NK-92 treated with Interleukin-12 subunit alpha and Interleukin-12 subunit beta, amount 100 ng/mL, for 24 hours (cell line): ENCODE measurements around the gene TVP23C.

ENCODE experiments used
- DNase-seq: peaks from one replicate; lab custom pipeline; 2025; lab: John Stamatoyannopoulos, UW

TVP23C gene

DNA sequence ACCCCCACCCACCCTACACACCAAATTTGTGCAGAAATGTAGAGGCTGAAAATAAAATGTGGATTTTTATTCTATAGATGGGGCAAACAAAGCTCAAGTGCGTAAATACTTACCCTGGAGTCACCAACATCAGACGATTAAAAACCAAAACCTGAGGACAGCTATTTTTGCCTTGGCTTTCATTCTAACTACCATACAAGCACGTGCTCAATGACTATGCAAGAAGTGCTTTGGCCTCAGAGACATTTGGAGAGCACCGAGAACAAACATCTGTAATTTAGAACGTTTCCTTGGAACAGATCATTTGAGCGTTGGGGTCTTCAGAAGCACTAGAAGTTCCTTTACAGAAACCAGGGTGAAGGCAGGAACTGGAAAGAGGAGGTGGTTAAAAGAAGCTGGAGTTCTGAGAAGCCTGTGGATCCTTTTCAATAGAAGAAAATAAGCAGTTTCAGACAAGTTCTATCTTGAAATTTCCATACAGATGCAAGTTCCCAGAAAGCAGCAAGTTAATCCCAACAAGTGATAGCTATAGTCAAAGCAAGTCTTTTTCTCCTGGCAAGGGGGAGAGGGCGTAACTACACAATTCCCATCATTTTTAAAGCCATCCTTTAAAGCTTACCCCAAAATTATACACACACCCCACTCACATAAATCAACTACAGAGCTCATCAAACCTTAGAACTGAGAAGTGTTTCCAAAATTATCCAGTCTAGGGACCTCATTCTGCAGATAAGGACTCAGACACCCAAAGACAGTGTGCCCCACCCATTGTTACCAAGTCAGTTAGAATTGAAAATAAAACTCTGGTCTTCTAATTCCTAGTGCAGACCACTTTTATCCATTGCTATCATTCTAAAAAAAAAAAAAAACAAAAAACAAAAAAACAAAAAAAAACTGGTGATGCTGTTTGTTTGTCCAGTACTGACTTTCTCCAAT lies 66.3 kb downstream of the TVP23C start:
- no peak for DNase-seq

DNA sequence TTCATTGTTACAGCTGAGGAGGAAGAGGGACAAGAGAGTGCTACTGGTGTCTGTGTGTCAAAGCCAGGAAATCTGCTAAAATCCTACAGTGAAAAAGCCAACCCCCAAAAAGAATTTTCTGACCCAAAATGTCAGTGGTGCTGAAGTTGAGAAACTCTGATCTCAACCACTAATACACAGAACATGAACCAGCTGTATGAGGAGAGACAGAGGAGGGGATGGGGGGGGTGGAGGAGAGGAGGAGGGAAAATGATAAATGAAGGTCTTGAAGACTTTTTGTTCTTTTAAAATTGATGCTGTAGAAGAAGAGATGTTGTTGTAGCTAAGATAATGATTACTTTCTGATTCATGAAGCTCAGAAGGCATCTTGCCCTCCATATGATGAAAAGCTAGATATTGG lies 68.5 kb downstream of the TVP23C start:
- no peak for DNase-seq

DNA sequence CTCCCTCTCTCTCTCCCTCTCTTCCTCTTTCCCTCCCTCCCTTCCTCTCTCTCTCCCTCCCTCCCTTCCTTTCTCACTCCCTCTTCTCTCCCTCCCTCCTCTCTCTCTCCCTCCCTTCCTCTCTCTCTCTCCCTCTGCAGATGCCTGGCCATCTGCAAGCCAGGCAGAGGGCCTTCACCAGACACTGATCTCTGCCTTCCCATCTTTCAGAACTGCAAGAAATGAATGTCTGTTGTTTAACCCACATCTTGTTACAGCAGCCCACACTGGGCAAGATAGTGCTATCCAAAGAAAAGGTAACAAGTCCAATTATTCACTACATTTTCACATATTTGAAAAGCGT lies 69.6 kb downstream of the TVP23C start:
- DNase-seq = no peak

GRCh38 chr17:15492791-15493692 lies 70.2 kb downstream of the TVP23C start:
- DNase-seq = no peak

DNA sequence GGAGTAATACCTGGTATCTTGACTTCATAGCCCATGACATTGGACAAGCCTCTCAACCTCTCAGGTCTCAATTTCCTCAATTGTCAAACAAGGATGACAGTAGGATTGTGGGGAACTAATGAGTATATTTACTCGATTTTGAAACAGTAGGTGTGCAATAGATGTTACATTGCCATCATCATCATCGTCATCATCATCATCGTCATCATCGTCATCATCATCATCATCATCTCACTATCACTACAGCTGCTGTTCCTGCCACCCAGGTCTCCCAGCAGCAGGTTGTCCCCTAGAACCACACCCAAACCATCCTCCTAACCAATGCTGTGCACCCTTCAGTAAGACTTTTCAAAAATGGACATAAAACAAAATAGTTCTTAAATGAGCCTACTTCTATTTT lies 71.1 kb downstream of the TVP23C start:
- no peak for DNase-seq

GRCh38 chr17:15490634-15491261 lies 72.5 kb downstream of the TVP23C start:
- no peak for DNase-seq

- DNase-seq = no peak
Measured at GRCh38 chr17:15488557-15488956, 74.7 kb downstream of the TVP23C start.

- no peak for DNase-seq
Measured at GRCh38 chr17:15485045-15485444, 78.2 kb downstream of the TVP23C start.

DNA sequence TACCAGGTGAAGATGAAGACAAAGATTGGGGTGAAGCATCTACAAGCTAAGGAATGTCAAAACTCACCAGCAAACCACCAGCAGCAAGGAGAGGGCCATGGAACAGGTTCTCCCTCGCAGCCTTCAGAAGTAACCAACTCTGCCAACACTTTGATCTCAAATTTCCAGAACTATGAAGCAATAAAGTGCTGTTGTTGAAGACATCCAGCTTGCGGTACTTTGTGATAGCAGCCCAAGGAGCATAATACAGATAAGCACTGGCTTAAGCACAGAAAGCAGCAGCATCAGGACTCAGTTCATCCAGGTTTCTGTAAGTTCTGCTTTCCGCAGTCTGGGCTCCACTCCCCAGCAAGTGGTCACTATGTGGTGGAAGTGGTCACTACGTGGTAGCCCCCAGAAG lies 79.9 kb downstream of the TVP23C start:
- DNase-seq = no peak

- DNase-seq = no peak
Measured at GRCh38 chr17:15482476-15482875, 80.8 kb downstream of the TVP23C start.

GRCh38 chr17:15481481-15481880 lies 81.8 kb downstream of the TVP23C start:
- no peak for DNase-seq

DNA sequence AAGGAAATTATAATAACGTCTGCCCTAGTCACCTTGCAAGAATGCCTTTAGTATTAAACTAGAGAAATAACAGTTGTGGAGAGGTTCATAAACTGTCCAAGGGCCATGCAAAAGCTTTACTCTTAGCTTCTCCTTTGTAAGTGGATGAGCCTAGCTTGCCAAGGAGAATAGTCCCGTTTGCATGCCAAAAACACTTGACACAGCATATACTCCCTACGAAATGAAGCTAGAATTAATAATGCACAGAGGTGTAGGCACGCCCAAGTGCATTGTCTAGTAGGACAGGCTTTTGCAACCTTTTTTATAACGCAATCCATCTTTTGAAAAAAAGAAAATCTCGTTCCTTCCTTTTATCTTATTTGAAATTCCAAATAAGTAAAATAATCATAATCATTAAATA lies 83.1 kb downstream of the TVP23C start:
- no peak for DNase-seq

GRCh38 chr17:15479703-15480102 lies 83.6 kb downstream of the TVP23C start:
- DNase-seq = no peak

GRCh38 chr17:15478845-15479244 lies 84.4 kb downstream of the TVP23C start:
- no peak for DNase-seq

DNA sequence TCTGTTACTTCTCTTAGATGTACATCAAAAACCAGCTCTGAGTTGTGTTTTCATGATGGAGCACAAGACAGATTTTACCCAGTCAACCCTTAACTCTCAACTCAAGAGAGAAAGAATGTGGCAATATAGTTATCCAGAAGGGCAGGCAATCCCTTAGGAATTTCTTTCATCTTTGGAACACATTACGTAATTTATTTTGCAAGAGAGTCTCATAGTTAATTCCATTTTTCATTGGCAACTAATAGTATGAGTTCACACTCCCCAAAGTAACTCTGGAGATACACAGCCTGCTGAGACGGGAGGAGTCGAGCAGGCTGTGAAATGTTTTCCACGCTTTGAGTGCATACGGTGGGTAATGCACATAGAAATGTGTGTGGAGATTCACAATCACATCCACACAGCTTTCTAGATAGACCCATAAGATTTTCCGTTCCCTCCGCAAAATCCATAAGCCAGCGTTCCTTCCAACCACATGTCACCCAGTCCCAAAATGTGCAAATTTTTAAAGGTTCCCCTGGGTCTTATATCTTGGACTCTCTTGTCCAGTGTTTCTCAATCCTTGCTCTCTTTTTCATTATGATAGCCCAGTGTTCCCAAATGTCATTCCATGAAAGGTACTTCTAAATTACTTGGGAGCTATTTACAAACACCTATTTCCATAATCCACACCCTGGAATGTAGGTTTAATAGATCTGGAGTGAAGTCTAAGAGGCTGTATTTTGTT lies 87.5 kb downstream of the TVP23C start:
- no peak for DNase-seq

- no peak for DNase-seq
Measured at GRCh38 chr17:15472891-15473290, 90.4 kb downstream of the TVP23C start.

GRCh38 chr17:15470536-15470935 lies 92.7 kb downstream of the TVP23C start:
- DNase-seq = no peak

DNA sequence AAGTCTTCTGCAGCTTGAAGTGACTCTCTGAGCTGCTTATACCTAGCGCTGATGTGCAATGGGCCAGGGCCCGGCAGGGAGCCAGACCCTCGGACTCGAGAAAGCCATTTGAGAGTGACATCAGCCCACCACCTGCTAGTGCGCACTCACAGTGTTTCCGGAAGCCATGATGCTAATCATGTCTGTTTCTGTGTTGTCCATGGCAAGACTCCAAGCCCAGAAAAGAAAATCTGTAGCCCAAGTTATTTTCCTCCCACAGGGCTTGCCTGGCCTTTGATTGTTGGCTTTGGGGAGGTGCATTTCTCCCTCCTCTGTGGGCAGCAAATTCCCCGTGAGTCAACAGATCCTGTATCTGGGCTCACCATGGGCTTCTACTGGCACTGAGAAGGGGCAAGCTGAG lies 94.0 kb downstream of the TVP23C start:
- DNase-seq = no peak

DNA sequence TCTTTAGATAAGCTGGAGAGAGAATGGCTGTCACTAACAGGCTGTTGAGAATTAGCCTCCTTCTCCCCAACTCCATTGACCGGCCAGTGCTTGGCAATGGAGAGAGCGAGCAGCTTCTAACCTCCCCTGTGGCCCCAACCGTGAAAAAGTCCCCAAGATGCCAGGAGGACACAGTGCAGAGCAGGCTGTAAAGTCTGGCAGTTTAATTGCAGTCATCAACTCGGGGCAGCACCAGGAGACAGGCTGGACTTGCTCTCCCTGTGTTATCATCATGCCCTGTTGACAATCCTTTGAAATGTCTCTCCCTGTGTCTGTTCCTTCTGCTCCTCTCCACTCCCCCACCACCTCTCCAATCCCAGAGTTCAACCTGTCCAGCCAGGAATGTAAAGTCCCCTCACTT lies 95.2 kb downstream of the TVP23C start:
- DNase-seq = no peak

GRCh38 chr17:15467592-15467991 lies 95.7 kb downstream of the TVP23C start, which contains the start of gene CDRT4:
Gene CDRT4 (minus strand): TSS chr17:15467621. CDS start chr17:15440238, 27,383 bp downstream.
- no peak for DNase-seq

DNA sequence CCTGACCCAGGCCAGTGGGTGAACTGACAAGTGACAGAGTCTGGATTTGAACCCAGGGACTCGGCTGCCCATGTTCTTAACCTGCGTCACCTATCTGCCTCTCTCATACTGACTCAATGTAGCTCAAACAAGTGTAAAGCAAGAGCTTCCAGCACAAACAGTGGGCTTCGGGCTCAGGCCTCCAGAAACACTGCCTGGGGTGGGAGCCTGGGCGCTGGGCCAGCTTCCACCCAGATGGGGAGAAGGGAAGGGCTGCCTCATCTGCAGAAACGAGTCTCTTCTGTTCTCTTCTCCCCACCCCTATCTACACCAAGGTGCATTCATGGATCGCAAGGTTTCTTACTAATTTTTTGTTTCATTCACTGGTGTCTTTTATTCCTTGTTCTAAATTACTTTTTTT lies 97.2 kb downstream of the TVP23C start:
- DNase-seq = no peak
